GM19397 (cell line): ENCODE results near the gene KCNQ1OT1.

Experiments used
- ATAC-seq: cut with Tn5 transposase; IDR thresholded peaks from one replicate; pipeline ENCODE4 v1.9.1; 2021; ENCODE audit warnings: mild to moderate bottlenecking, moderate library complexity; ENCODE audit not compliant: unreplicated experiment

KCNQ1OT1 gene

GRCh38 chr11:2689651-2690575, 9.9 kb downstream of the KCNQ1OT1 start:
- ATAC-seq: no peak

DNA sequence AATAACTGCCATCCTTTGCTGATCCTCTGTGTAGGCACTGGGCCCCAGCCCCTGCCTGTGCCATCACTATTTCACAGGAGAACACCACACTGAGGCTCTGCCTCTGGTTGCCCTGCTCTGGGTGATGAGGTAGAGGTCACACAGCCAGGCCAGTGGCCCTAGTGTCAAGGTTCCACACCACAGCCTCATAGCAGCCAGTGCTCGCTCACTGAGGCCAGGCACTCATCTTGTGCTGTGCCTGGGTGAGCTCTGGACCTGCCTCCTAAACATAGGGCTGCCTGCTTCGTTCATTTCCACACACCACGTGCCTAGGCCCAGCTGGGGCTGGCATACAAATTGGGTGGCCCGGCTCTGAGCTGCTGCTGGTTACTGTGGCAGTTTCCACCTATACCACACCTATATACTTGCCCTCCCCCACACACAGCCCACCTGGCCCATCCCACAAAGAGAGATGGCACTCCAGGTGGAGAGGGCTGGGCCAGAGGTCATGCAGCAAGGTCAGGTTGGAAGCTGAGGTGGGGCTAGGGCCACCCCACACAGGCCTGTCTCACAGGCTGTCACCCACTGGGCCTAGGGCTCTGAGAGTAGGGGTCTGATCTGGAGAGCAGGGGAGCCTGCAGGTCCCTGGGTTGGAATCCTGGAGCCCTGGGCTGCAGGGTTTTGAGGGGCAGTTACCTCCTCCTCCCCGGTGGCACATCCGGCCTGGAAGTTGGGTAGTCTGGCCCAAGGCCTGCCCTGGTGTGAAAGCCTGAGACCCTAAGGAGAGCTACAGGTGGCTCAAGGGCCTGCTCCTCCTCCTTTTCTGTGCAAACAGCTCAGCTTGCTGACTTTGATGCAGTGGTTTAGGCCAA, 11.2 kb downstream of the KCNQ1OT1 start:
- no peak for ATAC-seq

DNA sequence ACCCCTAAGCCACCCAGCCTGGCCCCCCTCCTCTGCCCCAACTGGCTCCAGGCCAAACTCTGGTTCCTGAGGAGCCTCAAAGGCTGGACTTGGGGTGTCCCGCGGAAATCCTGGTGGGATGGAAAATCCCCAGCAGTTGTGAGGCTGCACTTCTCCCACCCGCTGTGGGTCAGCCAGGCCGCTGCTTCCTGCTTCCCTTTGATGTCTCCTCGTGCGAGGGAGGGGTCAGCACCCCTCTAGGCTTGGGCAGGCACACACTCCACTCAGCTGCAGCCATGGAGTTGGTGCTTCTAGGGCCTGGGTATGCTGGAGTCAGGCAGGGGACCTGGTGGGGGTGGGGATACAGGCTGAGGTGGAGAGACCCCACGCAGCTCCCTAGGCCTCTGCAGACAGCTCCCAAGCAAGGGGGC, 12.0 kb downstream of the KCNQ1OT1 start:
- no peak for ATAC-seq

- no peak for ATAC-seq
Measured at GRCh38 chr11:2687223-2687530, 12.6 kb downstream of the KCNQ1OT1 start.

GRCh38 chr11:2686360-2687222, 13.2 kb downstream of the KCNQ1OT1 start:
- no peak for ATAC-seq

GRCh38 chr11:2685566-2686359, 14.0 kb downstream of the KCNQ1OT1 start:
- no peak for ATAC-seq

- no peak for ATAC-seq
Measured at GRCh38 chr11:2685051-2685450, 14.7 kb downstream of the KCNQ1OT1 start.

GRCh38 chr11:2684581-2684980, 15.2 kb downstream of the KCNQ1OT1 start:
- ATAC-seq: no peak

GRCh38 chr11:2683806-2684205, 16.0 kb downstream of the KCNQ1OT1 start:
- no peak for ATAC-seq

GRCh38 chr11:2681408-2682145, 18.2 kb downstream of the KCNQ1OT1 start:
- no peak for ATAC-seq

DNA sequence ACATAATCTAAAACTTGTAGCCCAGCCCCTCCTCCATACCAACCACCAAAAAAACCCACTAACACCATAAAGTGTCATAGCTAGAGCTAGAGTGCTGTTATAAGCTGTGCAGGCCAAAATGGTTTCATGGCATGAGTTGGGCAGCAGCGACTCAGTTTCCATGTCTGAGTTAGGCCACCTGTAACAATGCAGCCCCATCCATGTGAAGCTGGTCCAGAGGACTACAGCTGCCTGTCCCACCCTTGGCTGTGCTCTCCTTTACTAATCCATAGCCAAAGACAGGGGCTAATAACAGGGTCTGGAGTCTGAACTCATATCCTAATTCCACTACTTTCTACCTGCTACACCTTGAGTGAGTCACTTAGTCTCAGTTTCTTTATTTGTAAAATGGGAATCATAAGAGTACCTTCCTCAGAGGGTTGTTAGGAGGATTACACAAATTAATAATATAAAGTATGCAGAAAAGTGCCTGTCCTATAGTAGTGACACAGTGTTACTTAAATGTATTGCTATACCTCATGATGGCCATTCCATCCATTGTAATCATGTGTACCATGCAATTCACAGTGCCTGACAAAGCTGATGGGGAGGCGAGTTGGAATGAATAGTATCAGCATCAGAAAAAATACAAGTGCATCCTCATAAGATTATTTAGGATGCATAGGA, 20.6 kb downstream of the KCNQ1OT1 start:
- no peak for ATAC-seq

GRCh38 chr11:2678396-2678795, 21.4 kb downstream of the KCNQ1OT1 start:
- no peak for ATAC-seq

DNA sequence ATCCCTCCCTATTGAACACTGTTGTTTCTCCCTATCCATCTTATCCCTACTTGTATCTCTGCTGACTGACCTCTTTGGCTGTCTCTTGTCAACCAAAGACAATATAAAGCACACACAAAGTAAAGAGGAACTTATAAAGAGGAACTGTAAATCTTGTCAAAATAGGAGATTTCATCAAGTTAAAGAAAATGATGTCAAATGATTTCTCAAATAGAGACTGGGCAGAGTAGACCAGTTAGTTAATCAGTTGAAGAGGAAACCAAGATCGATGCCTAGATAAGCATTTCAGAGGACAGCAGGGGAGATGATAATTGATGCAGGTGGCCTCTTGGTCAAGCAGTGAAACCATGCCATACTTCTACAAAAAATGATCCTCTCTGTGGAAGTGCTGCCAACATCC, 22.7 kb downstream of the KCNQ1OT1 start:
- ATAC-seq: no peak

DNA sequence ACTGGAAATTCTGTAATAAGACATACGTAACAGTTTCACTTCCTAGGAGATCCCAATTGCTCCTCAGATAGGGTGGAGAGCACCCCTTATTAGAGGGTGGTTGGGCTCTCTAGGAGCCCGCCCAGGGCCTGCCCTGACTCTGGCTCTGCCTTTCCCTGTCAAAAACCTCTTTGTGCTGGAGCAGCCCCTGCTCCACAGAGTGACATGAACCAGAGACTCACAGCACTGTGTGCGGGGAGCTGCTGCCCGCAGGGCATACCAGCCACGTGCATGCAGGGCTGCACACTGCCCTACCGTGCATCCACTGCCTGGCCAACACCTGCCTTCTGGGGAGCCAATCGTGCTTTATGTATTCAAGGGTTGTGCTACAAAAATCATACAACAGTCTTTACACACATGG, 24.3 kb downstream of the KCNQ1OT1 start:
- no peak for ATAC-seq

DNA sequence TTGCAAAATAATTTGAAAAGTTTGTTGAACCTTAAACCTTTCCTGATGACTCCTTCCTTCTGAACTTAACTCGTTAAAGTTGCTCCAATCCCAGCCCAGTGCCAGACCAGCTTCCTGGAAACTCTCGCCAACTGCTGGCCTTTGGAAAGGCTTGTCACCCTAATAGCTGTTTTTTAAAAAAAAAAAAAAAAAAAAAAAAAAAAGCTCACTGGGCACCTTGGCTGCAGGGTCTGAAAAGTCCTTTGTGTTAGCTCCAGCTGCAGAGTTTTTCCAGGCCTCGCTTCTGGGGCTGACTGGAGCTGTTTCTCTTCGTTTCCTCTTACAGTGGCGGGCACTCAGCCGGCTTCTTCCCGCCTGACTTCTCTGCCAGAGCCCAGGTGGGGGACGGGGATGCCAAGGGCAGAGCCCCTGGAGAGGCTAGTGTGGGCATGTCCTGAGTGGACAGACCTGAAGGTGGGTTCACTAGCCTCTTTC, 25.1 kb downstream of the KCNQ1OT1 start:
- ATAC-seq: no peak

- ATAC-seq: no peak
Measured at GRCh38 chr11:2673871-2674471, 25.8 kb downstream of the KCNQ1OT1 start.

DNA sequence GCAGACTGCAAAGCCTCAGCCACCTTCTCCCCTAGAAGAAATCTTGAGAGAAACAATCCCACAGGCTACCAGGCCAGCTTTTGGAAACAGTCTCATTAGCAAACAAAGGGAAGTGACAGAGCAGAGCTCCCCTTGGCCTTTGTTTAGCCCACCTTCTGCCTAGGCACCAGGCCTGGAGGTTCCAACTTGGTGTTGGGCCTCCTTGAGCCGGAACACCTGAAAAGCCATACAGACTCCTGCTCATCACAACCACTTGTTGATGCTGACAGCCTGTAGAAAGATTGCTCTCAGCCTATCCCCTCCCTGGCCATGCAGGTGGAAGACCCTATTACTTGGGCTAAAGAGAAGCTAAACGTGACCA, 26.6 kb downstream of the KCNQ1OT1 start:
- no peak for ATAC-seq

GRCh38 chr11:2672553-2673249, 27.1 kb downstream of the KCNQ1OT1 start:
- ATAC-seq: no peak
